GM23338 (cell line): ENCODE results near the gene GRID1. TPM values are rescaled to one million over a fixed set of nuclear protein-coding genes. Genes with fewer than 3 reads are reported as not detected.

Source experiments
- ATAC-seq: fragments of 200-7000 bp; cut with Tn5 transposase; 3 replicates; pipeline ENCODE4 v1.9.1; 2020
- DNase-seq: peaks from one replicate; pipeline ENCODE4 v3.0.0-alpha.2; 2015; ENCODE audit warnings: low spot score
- H2AFZ ChIP-seq: fragments of 200-600 bp; sonication (generic); 2 replicates; pipeline ENCODE4 v1.8.0; 2016; ENCODE audit warnings: antibody characterized with exemption, mild to moderate bottlenecking, moderate library complexity
- H3F3A ChIP-seq: fragments of 200-600 bp; sonication (generic); replicated peaks from 2 replicates; pipeline ENCODE4 v1.8.0; 2017; ENCODE audit warnings: antibody characterized with exemption, mixed run types, low read depth
- H3K27ac ChIP-seq: fragments of 200-600 bp; sonication (generic); 2 replicates; pipeline ENCODE4 v1.6.1; 2016; ENCODE audit warnings: low read depth
- H3K27me3 ChIP-seq: fragments of 200-600 bp; sonication (generic); 2 replicates; pipeline ENCODE4 v1.8.0; 2016; ENCODE audit warnings: mild to moderate bottlenecking, mixed run types, moderate library complexity; ENCODE audit not compliant: insufficient read depth
- H3K36me3 ChIP-seq: fragments of 200-600 bp; sonication (generic); 2 replicates; pipeline ENCODE4 v1.8.0; 2016; ENCODE audit warnings: mild to moderate bottlenecking; ENCODE audit not compliant: insufficient read depth
- H3K4me1 ChIP-seq: fragments of 200-600 bp; sonication (generic); 2 replicates; pipeline ENCODE4 v1.8.0; 2016; ENCODE audit warnings: mild to moderate bottlenecking, moderate library complexity; ENCODE audit not compliant: insufficient read depth
- H3K4me2 ChIP-seq: fragments of 200-600 bp; sonication (generic); 2 replicates; pipeline ENCODE4 v1.7.1; 2017; ENCODE audit warnings: mixed run types
- H3K4me3 ChIP-seq: fragments of 200-600 bp; sonication (generic); 2 replicates; pipeline ENCODE4 v1.6.1; 2016; ENCODE audit warnings: mixed run types
- H3K79me2 ChIP-seq: fragments of 200-600 bp; sonication (generic); replicated peaks from 2 replicates; pipeline ENCODE4 v1.8.0; 2017; ENCODE audit warnings: mild to moderate bottlenecking; ENCODE audit not compliant: insufficient read depth
- H3K9me2 ChIP-seq: fragments of 200-600 bp; sonication (generic); 2 replicates; pipeline ENCODE4 v1.8.0; 2017; ENCODE audit not compliant: insufficient read depth
- H4K20me1 ChIP-seq: fragments of 200-600 bp; sonication (generic); replicated peaks from 2 replicates; pipeline ENCODE4 v1.8.0; 2017; ENCODE audit warnings: mild to moderate bottlenecking; ENCODE audit not compliant: insufficient read depth
- H3K27ac Mint-ChIP-seq: 2 replicates; pipeline ENCODE4 v1.8.0; 2020; ENCODE audit warnings: inconsistent platforms, mild to moderate bottlenecking, moderate library complexity, mixed read lengths
- H3K27me3 Mint-ChIP-seq: 3 replicates; pipeline ENCODE4 v1.8.0; 2022; ENCODE audit warnings: low read depth, mild to moderate bottlenecking, moderate library complexity, mixed read lengths, inconsistent platforms; ENCODE audit not compliant: insufficient read depth, poor library complexity
- H3K36me3 Mint-ChIP-seq: 3 replicates; pipeline ENCODE4 v1.8.0; 2021; ENCODE audit warnings: low read depth, mild to moderate bottlenecking, inconsistent platforms, moderate library complexity, mixed read lengths
- H3K4me1 Mint-ChIP-seq: 3 replicates; pipeline ENCODE4 v1.8.0; 2020; ENCODE audit warnings: mild to moderate bottlenecking, inconsistent platforms, mixed read lengths
- H3K4me3 Mint-ChIP-seq: 3 replicates; pipeline ENCODE4 v1.8.0; 2021; ENCODE audit warnings: moderate library complexity, mild to moderate bottlenecking, inconsistent platforms, mixed read lengths
- H3K9me3 Mint-ChIP-seq: 3 replicates; pipeline ENCODE4 v1.8.0; 2020; ENCODE audit warnings: moderate library complexity, mild to moderate bottlenecking, inconsistent platforms, mixed read lengths
- CREB1 ChIP-seq: fragments of 250-450 bp; sonication (Bioruptor Pico); IDR thresholded peaks from 2 replicates; pipeline ENCODE4 v1.5.0; 2020; ENCODE audit warnings: low read depth, mild to moderate bottlenecking, moderate library complexity
- CTCF ChIP-seq, 2 experiments: fragments of 200-600 bp in 1 of 2; sonication (generic) in 1 of 2; conservative IDR thresholded peaks; 2 replicates each; pipeline versions ENCODE4 v1.5.1 to v1.6.1; 2016 to 2017; ENCODE audit warnings: antibody characterized with exemption in 2 of 2, low read depth in 2 of 2, mild to moderate bottlenecking in 2 of 2, moderate library complexity in 1 of 2
- ETS1 ChIP-seq: IDR thresholded peaks from 2 replicates; pipeline ENCODE4 v1.6.1; 2016; ENCODE audit warnings: antibody characterized with exemption
- EZH2 ChIP-seq: fragments of 200-600 bp; sonication (generic); IDR thresholded peaks from one replicate; pipeline ENCODE4 v1.8.0; 2017; ENCODE audit warnings: antibody characterized with exemption, mild to moderate bottlenecking, low read depth; ENCODE audit not compliant: unreplicated experiment
- EZH2phosphoT487 ChIP-seq: fragments of 200-600 bp; sonication (generic); IDR thresholded peaks from one replicate; pipeline ENCODE4 v1.8.1; 2018; ENCODE audit warnings: antibody characterized with exemption; ENCODE audit not compliant: unreplicated experiment
- JUNB ChIP-seq: IDR thresholded peaks from one replicate; pipeline ENCODE4 v1.6.1; 2016; ENCODE audit warnings: antibody characterized with exemption; ENCODE audit not compliant: unreplicated experiment
- NANOG ChIP-seq: IDR thresholded peaks from 2 replicates; pipeline ENCODE4 v1.6.1; 2016; ENCODE audit warnings: antibody characterized with exemption, borderline replicate concordance
- POLR2AphosphoS5 ChIP-seq: IDR thresholded peaks from 2 replicates; pipeline ENCODE4 v1.6.1; 2016; ENCODE audit warnings: antibody characterized with exemption, low read depth
- REST ChIP-seq: IDR thresholded peaks from one replicate; pipeline ENCODE4 v1.6.1; 2018; ENCODE audit warnings: antibody characterized with exemption; ENCODE audit not compliant: unreplicated experiment
- STAT1 ChIP-seq: IDR thresholded peaks from one replicate; pipeline ENCODE4 v1.6.1; 2016; ENCODE audit warnings: antibody characterized with exemption; ENCODE audit not compliant: unreplicated experiment
- ZNF114 ChIP-seq: fragments of 250-450 bp; sonication (Bioruptor Pico); IDR thresholded peaks from 2 replicates; pipeline ENCODE4 v1.5.0; 2020; ENCODE audit warnings: mild to moderate bottlenecking, moderate library complexity
- ZNF331 ChIP-seq: fragments of 250-450 bp; sonication (Bioruptor Pico); IDR thresholded peaks from 2 replicates; pipeline ENCODE4 v1.5.0; 2020; ENCODE audit warnings: low read depth, mild to moderate bottlenecking, moderate library complexity
- ZNF462 ChIP-seq: fragments of 250-450 bp; sonication (Bioruptor Pico); IDR thresholded peaks from 2 replicates; pipeline ENCODE4 v1.5.0; 2020; ENCODE audit warnings: mild to moderate bottlenecking, moderate library complexity
- polyA plus RNA-seq: library from polyadenylated mRNA; unstranded; fragments of >200 nt; fragmentation: Nextera tagmentation; extraction: Ambion mirVana; gene quantifications from 2 replicates; pipeline ENCODE4 v1.2.1, GENCODE V29; 2016
- total RNA-seq: library from RNA; depleted of rRNA; stranded (reverse); fragments of >200 nt; shearing (Covaris generic); gene quantifications from 2 replicates; pipeline ENCODE4 v1.2.3, GENCODE V29; 2014

Gene GRID1
- total and polyA plus RNA-seq, 2 experiments from 2014 or later = 0.14 to 0.15 TPM

GRCh38 chr10:86342111-86342863 lies 24.3 kb downstream of the GRID1 start:
- Mint-ChIP-seq H3K36me3 (no peaks in the 10 kb centered on the region), H3K27ac (no peak overlapping the region), H3K4me1 (peaks cover 22% of the 10 kb centered on the region), H3K27me3 (peaks cover 16% of the 10 kb centered on the region), H3K4me3 (no peak overlapping the region), H3K9me3 (peaks cover 5% of the 10 kb centered on the region; the same call in 2 of the 3 replicates)
- Histone ChIP-seq H3K9me2 (no peaks in the 10 kb centered on the region), H2AFZ (no peak overlapping the region; the same call in 1 of the 2 replicates), H3K36me3 (no peaks in the 10 kb centered on the region), H3K4me1 (peaks cover 13% of the 10 kb centered on the region), H3K27me3 (no peaks in the 10 kb centered on the region), H3K4me2 (no peak overlapping the region), H3K4me3 (no peak overlapping the region), H3K79me2 (no peaks in the 10 kb centered on the region), H3K27ac (no peak overlapping the region), H4K20me1 (no peaks in the 10 kb centered on the region), H3F3A (no peaks in the 10 kb centered on the region)
- TF ChIP-seq POLR2AphosphoS5 = no peak
- TF ChIP-seq ETS1 = no peak
- no peak for TF ChIP-seq EZH2
- no peak for TF ChIP-seq ZNF114 (CRISPR knock-in tag)
- no peak for TF ChIP-seq JUNB
- no peak for TF ChIP-seq REST
- TF ChIP-seq ZNF331 (CRISPR knock-in tag) = no peak
- TF ChIP-seq ZNF462 = no peak
- TF ChIP-seq NANOG = no peak
- TF ChIP-seq EZH2phosphoT487 = no peak
- TF ChIP-seq CTCF (conservative IDR thresholded peaks at IDR 0.05; ENCODE audit: low read depth in 2 of 2) = no peak
- no peak for TF ChIP-seq STAT1
- TF ChIP-seq CREB1 (CRISPR knock-in tag) = no peak
- DNase-seq (no peak), ATAC-seq (no peak)
